CD14-positive monocyte (primary cell): ENCODE measurements around the gene NBEA. TPM values are rescaled to one million over a fixed set of nuclear protein-coding genes. Genes with fewer than 3 reads are reported as not detected.

Source experiments
- DNase-seq, 3 donors: peaks; one replicate each; pipeline ENCODE4 v3.0.0-alpha.2; 2011 to 2022
- H2AFZ ChIP-seq: 2 replicates; pipeline ENCODE4 v1.6.0; 2012; ENCODE audit warnings: mild to moderate bottlenecking, low read depth, low read length, inconsistent platforms; ENCODE audit not compliant: insufficient read depth, poor library complexity, severe bottlenecking
- H3K27ac ChIP-seq, 2 donors: 1 replicate in 1 of 2; 2 replicates in 1 of 2; pipeline ENCODE4 v1.5.1; 2012 to 2013; ENCODE audit warnings: low read length in 2 of 2, control low read depth in 1 of 2, inconsistent platforms in 1 of 2, low read depth in 1 of 2, mild to moderate bottlenecking in 1 of 2
- H3K27me3 ChIP-seq, 2 donors: one replicate each; pipeline versions ENCODE4 v1.6.0 to v1.6.1; 2011 to 2013; ENCODE audit warnings: low read length in 2 of 2; ENCODE audit not compliant: control insufficient read depth in 2 of 2, insufficient read depth in 2 of 2
- H3K36me3 ChIP-seq, 2 donors: replicated peaks in 1 of 2; 1 replicate in 1 of 2; 2 replicates in 1 of 2; pipeline versions ENCODE4 v1.5.1 to v1.6.1; 2012 to 2013; ENCODE audit warnings: low read length in 2 of 2, control low read depth in 1 of 2, inconsistent platforms in 1 of 2, mild to moderate bottlenecking in 1 of 2; ENCODE audit not compliant: insufficient read depth in 2 of 2, control insufficient read depth in 1 of 2
- H3K4me1 ChIP-seq, 2 donors: 1 replicate in 1 of 2; 2 replicates in 1 of 2; pipeline versions ENCODE4 v1.5.1 to v1.6.1; 2012 to 2013; ENCODE audit warnings: low read length in 2 of 2, control low read depth in 1 of 2, inconsistent platforms in 1 of 2, mild to moderate bottlenecking in 1 of 2, moderate library complexity in 1 of 2; ENCODE audit not compliant: insufficient read depth in 2 of 2, control insufficient read depth in 1 of 2
- H3K4me2 ChIP-seq: replicated peaks from 2 replicates; pipeline ENCODE3; 2012; ENCODE audit warnings: low read length, moderate library complexity, mild to moderate bottlenecking; ENCODE audit not compliant: poor library complexity, severe bottlenecking; ENCODE audit errors: extremely low read depth
- H3K4me3 ChIP-seq, 3 experiments: fragments of 200-600 bp in 1 of 3; sonication (generic) in 1 of 3; replicated peaks in 1 of 3; 1 replicate in 2 of 3; 2 replicates in 1 of 3; pipeline ENCODE4 v1.5.1; 2011 to 2013; ENCODE audit warnings: low read length in 3 of 3, mild to moderate bottlenecking in 3 of 3, control low read depth in 2 of 3, low read depth in 2 of 3, inconsistent platforms in 1 of 3, moderate library complexity in 1 of 3
- H3K79me2 ChIP-seq: 2 replicates; pipeline ENCODE4 v1.6.0; 2012; ENCODE audit warnings: mild to moderate bottlenecking, control low read depth, inconsistent platforms, low read length, moderate library complexity; ENCODE audit not compliant: insufficient read depth
- H3K9ac ChIP-seq: 2 replicates; pipeline ENCODE4 v1.6.0; 2017; ENCODE audit warnings: low read length, mild to moderate bottlenecking; ENCODE audit not compliant: insufficient read depth, poor library complexity, severe bottlenecking
- H3K9me3 ChIP-seq, 2 donors: replicated peaks in 1 of 2; 1 replicate in 1 of 2; 2 replicates in 1 of 2; pipeline versions ENCODE4 v1.5.1 to v1.6.1; 2012 to 2013; ENCODE audit warnings: low read length in 2 of 2, control low read depth in 1 of 2; ENCODE audit not compliant: control insufficient read depth in 1 of 2, insufficient read depth in 1 of 2
- H4K20me1 ChIP-seq: 2 replicates; pipeline ENCODE4 v1.6.0; 2012; ENCODE audit warnings: mild to moderate bottlenecking, low read length, control low read depth, moderate library complexity; ENCODE audit not compliant: insufficient read depth
- H3K27ac Mint-ChIP-seq, 7 donors: one replicate each; pipeline ENCODE4 v1.8.0; 2020; ENCODE audit warnings: mild to moderate bottlenecking in 7 of 7, mixed read lengths in 7 of 7, moderate library complexity in 6 of 7, inconsistent platforms in 2 of 7
- H3K27me3 Mint-ChIP-seq, 3 donors: one replicate each; pipeline ENCODE4 v1.8.0; 2021 to 2022; ENCODE audit warnings: low read depth in 3 of 3, mild to moderate bottlenecking in 3 of 3, mixed read lengths in 3 of 3, moderate library complexity in 3 of 3, inconsistent platforms in 1 of 3
- H3K36me3 Mint-ChIP-seq, 2 donors: one replicate each; pipeline ENCODE4 v1.8.0; 2020; ENCODE audit warnings: mixed read lengths in 2 of 2, inconsistent platforms in 1 of 2, mild to moderate bottlenecking in 1 of 2
- H3K4me1 Mint-ChIP-seq: one replicate; pipeline ENCODE4 v1.8.0; 2020; ENCODE audit warnings: mild to moderate bottlenecking, mixed read lengths
- H3K4me3 Mint-ChIP-seq, 2 donors: one replicate each; pipeline ENCODE4 v1.8.0; 2020; ENCODE audit warnings: mild to moderate bottlenecking in 2 of 2, mixed read lengths in 2 of 2, moderate library complexity in 1 of 2
- H3K9me3 Mint-ChIP-seq, 7 donors: one replicate each; pipeline ENCODE4 v1.8.0; 2020 to 2022; ENCODE audit warnings: mixed read lengths in 7 of 7, mild to moderate bottlenecking in 6 of 7, moderate library complexity in 6 of 7, inconsistent platforms in 2 of 7
- CTCF ChIP-seq: fragments of 200-600 bp; IDR thresholded peaks from one replicate; pipeline ENCODE4 v1.8.0; 2022; ENCODE audit warnings: antibody characterized with exemption, mild to moderate bottlenecking
- WGBS: methylation state at CpG from one replicate; pipeline ENCODE4 v1.1.5; 2013; ENCODE audit warnings: missing lambda C conversion rate; ENCODE audit not compliant: insufficient coverage; 5-methylcytosine and 5-hydroxymethylcytosine counted together
- intact Hi-C, 2 donors: fragments of 100-400 bp; cut with micrococcal nuclease; formaldehyde crosslinking; loops; one replicate each; pipeline versions ENCODE4 v1.15.0 to v1.15.1; 2023
- polyA plus RNA-seq, 3 donors: library from polyadenylated mRNA; depleted of rRNA in 1 of 3; unstranded in 2 of 3; stranded (reverse) in 1 of 3; fragments of 300-500 nt in 2 of 3; fragments of >200 nt in 1 of 3; fragmentation: Illumina TruSeq in 2 of 3; gene quantifications; 1 replicate in 2 of 3; 2 replicates in 1 of 3; pipeline ENCODE4 v1.2.3, GENCODE V29; 2012 to 2021

Gene NBEA
- polyA plus RNA-seq, 3 donors, result 0.03 to 0.23 (median 0.08) TPM

- no peaks in the 10 kb centered on the region for H3K27me3 Mint-ChIP-seq
- H3K4me1 ChIP-seq, result no peaks in the 10 kb centered on the region
- no peaks in the 10 kb centered on the region for H3K79me2 ChIP-seq
- no peak overlapping the region for H3K27ac ChIP-seq
- WGBS, result no CpG with 5 or more reads among the region's 2 CpGs
- no peak overlapping the region for H3K4me3 ChIP-seq
- no peaks in the 10 kb centered on the region for H3K36me3 ChIP-seq
- intact Hi-C loops, result no loop called here
- no peak overlapping the region for H3K4me3 Mint-ChIP-seq
- no peak overlapping the region for H3K4me2 ChIP-seq
- H4K20me1 ChIP-seq, result no peaks in the 10 kb centered on the region
- no peak overlapping the region for H2AFZ ChIP-seq
- peaks cover 0 to 8% (median 2%) of the 10 kb centered on the region in 7 donors for H3K9me3 Mint-ChIP-seq
- no peak overlapping the region for H3K27ac Mint-ChIP-seq
- no peak for TF ChIP-seq CTCF
- DNase-seq, result no peak
- H3K36me3 Mint-ChIP-seq, result no peaks in the 10 kb centered on the region
- H3K27me3 ChIP-seq, result no peaks in the 10 kb centered on the region
- no peaks in the 10 kb centered on the region for H3K4me1 Mint-ChIP-seq
- no peak overlapping the region for H3K9ac ChIP-seq
- H3K9me3 ChIP-seq, result no peaks in the 10 kb centered on the region
These were observed 507.8 kb downstream of the NBEA start for GRCh38 chr13:35449821-35450220.

GRCh38 chr13:35455022-35455421 lies 513.0 kb downstream of the NBEA start:
- Histone ChIP-seq H3K4me3 (no peak overlapping the region), H3K9ac (no peak overlapping the region), H3K4me2 (no peak overlapping the region), H4K20me1 (no peaks in the 10 kb centered on the region), H3K36me3 (no peaks in the 10 kb centered on the region), H3K4me1 (no peaks in the 10 kb centered on the region), H3K27ac (no peak overlapping the region), H3K9me3 (no peaks in the 10 kb centered on the region), H3K27me3 (no peaks in the 10 kb centered on the region), H3K79me2 (no peaks in the 10 kb centered on the region), H2AFZ (no peak overlapping the region)
- intact Hi-C loops, result no loop called here
- Mint-ChIP-seq H3K4me1 (no peaks in the 10 kb centered on the region), H3K9me3 (peaks cover 4 to 9% (median 7%) of the 10 kb centered on the region in 7 donors), H3K36me3 (no peaks in the 10 kb centered on the region), H3K27me3 (no peaks in the 10 kb centered on the region), H3K4me3 (no peak overlapping the region), H3K27ac (no peak overlapping the region)
- no peak for DNase-seq
- WGBS, result no CpG with 5 or more reads among the region's 1 CpG
- no peak for TF ChIP-seq CTCF
